HG03378 (cell line): ENCODE results near the gene TESK2.
"Not testable (repeated sequence)": the region's sequence is repeated elsewhere in the genome, so short reads cannot be mapped to it uniquely, and the experiment has no call there.

Source experiments
- ATAC-seq: cut with Tn5 transposase; IDR thresholded peaks from one replicate; pipeline ENCODE4 v1.9.1; 2021; ENCODE audit warnings: mild to moderate bottlenecking, moderate library complexity; ENCODE audit not compliant: unreplicated experiment

TESK2 gene

DNA sequence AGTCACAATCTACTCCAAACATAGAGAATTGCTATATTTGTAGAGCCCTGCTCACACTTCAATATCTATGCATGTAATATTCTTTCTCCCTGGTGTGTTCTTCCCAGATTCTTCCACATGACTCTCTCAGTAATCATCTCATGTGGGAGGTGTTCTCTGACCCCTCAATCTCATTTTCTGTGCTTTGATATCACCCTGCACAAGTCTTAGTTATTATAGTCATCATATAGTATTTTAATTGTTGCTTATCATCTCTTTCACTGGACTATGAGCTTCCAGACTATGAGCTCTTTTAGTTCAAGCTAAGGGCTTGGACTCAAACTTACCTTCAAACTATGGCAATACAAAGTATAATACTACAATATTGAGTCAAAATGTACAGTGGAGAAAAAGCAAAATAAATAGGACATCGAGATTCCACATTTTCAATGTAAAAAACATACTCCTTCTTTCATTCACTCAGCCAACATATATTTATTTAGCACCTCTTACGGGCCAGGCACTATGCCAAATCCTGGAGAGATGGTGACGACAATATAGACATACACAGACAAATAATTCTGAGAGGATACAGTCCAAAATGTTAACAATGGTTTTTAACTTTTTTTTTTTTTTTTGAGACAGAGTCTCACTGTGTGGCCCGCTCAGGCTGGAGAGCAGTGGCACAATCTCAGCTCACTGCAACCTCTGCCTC is 12.7 kb downstream of the TESK2 start:
- no peak for ATAC-seq

DNA sequence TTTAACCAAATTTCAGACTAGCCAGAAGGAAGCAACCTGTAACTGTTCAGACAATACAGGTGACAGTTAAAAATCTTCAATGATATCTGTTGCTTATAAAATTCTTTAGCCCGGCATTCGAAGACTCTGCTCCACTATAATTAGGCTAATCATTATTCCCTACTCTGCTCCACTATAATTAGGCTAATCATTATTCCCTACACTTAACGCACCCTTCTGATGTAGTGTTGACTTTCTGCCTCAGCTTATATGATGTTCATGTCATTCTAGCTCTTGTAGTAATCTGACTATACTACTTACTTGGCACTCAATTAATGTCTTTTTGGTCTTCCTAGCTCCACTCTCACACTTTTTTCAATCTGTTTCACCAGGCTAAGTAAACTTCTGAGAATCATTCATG is 13.3 kb downstream of the TESK2 start:
- ATAC-seq, result no peak

DNA sequence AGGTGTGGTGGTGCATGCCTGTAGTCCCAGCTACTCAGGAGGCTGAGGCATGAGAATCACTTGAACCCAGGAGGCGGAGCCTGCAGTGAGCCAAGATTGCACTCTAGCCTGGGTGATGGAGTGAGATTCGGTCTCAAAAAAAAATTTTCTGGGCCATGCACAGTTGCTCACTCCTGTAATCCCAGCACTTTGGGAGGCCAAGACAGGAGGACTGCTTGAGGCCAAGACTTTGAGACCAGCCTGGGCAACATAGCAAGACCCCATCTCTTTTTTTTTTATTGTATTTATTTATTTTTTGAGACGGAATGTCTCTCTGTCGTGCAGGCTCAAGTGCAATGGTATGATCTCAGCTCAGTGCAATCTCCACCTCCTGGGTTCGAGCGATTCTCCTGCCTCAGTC is 16.8 kb downstream of the TESK2 start:
- ATAC-seq, result not testable (repeated sequence)

- ATAC-seq, result no peak
Observed at GRCh38 chr1:45473302-45473701, 17.7 kb downstream of the TESK2 start.

DNA sequence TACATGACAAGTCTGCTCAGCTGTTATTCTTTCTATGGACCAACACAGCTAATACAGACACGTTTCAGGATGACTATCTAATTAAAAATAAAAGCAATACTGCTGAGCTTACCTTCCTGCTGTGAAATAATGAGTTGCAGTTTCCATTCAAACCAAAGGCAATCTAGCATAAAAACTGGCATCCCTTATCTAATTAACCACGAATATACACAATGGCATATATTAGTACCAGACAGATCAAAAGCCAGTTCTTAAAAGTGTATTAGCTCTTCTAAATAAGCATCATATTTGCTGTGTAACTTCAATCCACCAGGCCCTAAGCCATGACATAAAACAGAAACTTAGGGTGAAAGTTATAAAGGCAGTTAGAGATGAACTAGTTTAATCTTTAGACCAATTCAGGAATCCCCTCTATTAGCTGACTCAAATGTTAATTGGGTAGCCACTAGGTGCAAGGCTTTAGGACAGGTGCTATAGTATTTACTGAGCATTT is 20.6 kb downstream of the TESK2 start:
- peak; percentile 38 for ATAC-seq

DNA sequence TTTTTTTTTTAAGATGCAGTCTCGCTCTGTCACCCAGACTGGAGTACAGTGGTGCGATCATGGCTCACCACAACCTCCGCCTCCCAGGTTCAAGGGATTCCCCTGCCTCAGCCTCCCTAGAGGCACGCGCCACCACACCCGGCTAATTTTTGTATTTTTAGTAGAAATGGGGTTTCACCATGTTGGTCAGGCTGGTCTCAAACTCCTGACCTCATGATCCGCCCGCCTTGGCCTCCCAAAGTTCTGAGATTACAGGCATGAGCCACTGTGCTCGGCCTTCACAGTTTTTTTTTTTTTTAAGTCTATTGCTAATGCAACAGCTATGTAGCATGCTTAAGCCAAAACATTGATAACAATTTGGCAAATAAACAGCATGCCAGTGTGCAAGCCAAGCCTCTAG is 23.6 kb downstream of the TESK2 start:
- ATAC-seq, result not testable (repeated sequence)

- ATAC-seq, result no peak
Observed at GRCh38 chr1:45465277-45465676, 25.7 kb downstream of the TESK2 start.

DNA sequence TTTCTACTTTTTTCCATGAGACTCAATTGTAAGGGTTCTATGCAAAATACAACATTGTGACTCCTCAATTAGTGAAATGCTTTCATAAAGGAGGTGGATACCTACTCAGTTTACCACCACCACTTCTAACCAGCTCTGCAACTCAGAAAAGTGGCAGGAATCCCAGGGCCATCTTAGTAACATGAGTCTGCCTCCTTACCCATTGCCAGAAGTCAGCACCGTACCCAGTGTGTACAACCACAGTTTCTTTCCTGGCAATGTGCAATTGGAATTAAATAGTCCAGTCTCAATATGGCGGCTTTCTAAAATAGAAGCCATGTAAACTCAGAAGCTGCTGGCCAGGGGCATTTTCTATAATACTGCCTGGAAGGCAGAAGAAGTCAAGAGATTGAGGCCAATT is 32.1 kb downstream of the TESK2 start:
- ATAC-seq, result no peak

GRCh38 chr1:45456531-45456930 is 34.4 kb downstream of the TESK2 start:
- no peak for ATAC-seq

GRCh38 chr1:45455162-45455561 is 35.8 kb downstream of the TESK2 start:
- ATAC-seq, result no peak

DNA sequence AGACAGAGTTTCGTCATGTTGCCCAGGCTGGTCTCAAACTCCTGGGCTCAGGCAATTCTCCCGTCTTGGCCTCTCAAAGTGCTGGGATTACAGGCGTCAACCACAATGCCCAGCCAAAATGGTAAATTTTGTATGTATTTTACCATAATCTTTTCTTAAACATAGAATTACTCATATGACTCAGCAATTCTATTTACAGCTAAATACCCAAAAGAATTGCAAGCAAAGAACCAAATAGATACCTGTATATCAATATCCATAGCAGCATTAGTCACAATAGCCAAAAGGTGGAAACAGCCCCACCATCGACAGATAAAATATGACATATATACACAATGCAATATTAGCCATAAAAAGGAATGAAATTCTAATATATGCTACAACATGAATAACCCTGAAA is 36.5 kb downstream of the TESK2 start:
- ATAC-seq, result no peak

DNA sequence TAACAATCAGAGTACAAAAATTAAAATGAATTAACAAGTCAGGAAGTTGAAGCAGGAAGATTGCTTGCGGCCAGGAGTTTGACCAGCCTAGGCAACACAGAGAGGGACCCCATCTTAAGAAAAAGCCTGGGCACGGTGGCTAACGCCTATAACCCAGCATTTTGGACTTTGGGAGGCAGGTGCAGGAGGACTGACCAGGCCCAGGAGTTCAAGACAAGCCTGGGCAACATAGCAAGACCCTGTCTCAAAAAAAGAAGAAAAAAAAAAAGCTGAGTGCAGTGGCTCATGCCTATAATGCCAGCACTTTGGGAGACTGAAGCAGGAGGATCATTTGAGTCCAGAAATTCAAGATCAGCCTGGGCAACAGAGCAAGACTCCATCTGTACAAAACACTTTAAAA is 38.5 kb downstream of the TESK2 start:
- no peak for ATAC-seq

- ATAC-seq, result no peak
Observed at GRCh38 chr1:45448357-45448756, 42.6 kb downstream of the TESK2 start.

DNA sequence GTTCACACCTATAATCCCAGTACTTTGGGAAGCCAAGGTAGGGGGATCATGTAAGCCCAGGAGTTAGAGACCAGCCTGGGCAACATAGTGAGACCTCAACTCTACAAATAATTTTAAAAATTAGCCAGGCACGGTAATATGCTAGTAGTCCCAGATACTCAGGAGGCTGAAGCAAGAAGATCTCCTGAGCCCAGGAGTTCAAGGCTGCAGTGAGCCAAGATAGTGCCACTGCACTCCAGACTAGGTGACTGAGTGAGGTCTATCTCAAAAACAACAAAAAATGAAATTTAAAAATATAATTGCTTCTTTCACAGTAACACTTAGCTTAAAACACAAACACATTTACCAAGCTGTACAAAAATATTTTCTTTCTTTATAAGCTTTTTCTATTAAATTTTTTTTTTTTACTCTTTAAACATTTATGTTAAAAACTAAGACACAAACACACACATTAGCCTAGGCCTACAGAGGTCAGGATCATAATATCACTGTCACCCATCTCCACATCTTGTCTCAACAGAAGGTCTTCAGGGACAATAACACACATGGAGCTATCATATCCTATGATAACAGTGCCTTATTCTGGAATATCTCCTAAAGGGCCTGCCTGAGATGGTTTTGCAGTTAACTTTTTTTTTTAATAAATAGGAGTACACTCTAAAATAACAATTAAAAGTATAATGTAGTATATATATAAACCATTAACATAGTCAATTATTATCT is 43.9 kb downstream of the TESK2 start:
- no peak for ATAC-seq

GRCh38 chr1:45446530-45446929 is 44.4 kb downstream of the TESK2 start:
- no peak for ATAC-seq

- no peak for ATAC-seq
Observed at GRCh38 chr1:45444609-45445131, 46.3 kb downstream of the TESK2 start.

DNA sequence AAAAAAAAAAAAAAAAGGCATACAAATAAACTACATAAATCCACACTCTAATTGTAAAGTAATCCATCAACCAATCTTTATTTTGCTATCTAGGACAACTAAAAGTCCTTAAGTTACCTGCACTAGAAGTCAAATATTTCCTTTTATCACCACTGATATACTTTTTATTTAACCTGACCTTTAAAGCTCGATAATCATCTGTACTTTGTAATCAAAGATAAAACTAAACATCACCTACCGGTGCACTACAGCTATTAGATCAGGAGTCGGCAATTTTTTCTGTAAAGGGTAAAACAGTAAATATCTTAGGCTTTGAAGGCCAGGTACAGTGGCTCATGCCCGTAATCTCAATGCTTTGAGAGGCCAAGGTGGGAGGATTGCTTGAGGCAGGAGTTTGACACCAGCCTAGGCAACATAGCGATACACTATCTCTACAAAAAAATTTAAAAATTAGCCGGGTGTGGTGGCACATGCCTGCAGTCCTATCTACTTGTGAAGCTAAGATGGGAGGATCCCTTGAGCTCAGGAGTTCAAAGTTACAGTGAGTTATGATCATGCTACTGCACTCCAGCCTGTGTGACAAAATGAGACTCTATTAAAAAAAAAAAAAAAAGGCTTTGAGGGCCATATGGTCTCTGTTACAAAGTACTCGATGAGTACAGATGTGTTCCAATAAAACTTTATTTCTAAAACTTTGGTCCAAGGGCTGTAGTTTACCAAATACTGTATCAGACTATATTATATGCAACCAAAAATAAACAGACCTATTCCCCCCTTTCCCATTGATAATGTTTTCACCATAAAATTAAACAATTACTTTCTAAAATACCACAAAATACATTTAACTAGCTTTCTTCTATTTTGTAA is 47.1 kb downstream of the TESK2 start:
- no peak for ATAC-seq

- ATAC-seq, result no peak
Observed at GRCh38 chr1:45442272-45442671, 48.7 kb downstream of the TESK2 start.

DNA sequence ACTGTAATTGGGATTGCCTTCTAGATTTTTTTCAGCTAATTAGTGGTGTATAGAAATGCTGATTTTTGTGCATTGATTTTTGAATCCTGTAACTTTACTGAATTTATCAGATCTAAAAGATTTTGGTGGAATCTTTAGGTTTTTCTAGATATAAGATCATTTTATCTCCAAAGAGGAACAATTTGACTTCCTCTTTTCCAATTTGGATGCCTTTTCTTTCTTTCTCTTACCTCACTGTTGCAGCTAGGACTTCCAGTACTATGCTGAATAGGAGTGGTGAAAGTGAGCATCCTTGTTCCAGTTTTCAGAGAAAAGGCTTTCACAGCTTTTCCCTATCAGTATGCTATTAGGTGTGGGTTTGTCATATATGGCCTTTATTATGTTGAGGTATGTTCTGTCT is 53.6 kb downstream of the TESK2 start:
- ATAC-seq, result no peak

DNA sequence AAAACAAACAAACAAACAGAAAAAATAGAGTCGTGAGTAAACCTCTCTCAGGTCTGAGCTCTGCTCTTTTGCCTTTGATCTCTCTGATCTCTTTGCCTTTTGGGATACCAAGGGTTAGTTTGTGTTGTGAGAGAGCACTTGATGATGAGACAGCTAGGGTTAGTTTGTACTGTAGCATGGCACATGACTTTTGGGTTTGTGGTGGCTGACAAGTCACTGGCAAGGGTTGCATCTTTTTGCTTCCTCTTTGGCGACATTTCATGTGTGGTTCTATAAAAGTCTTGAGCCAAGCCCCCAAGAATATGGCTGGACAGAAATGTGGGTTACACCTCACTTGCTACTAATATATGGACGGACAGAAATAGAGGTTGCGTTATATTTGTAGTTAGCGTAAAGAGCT is 60.5 kb downstream of the TESK2 start:
- no peak for ATAC-seq

- ATAC-seq, result no peak
Observed at GRCh38 chr1:45429561-45430159, 61.3 kb downstream of the TESK2 start.
